Measurements from ENCODE around the gene CPEB4.

Gene CPEB4

DNA sequence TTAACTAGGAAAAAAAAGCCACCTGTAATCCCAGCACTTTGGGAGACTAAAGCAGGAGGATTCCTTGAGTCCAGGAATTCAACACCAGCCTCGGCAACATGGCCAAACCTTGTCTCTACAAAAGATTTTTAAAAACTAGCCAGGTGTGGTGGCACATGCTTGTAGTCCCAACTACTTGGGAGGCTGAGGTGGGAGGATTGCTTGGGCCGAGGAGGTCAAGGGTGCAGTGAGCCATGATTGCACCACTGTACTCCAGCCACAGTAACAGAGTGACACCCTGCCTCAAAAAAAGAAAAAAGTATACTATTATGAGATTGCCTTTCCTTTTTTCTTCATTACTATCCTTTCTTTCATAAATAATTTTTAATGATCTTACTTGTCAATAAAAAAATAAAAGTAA lies 45.8 kb downstream of the CPEB4 start:
- H3K4me1 ChIP-seq (ENCODE audit: control insufficient read depth in 1 of 2, insufficient read depth in 2 of 2, low read length in 2 of 2): no peaks in the 10 kb centered on the region
- no peak overlapping the region for H3K4me3 ChIP-seq (ENCODE audit: low read depth, low read length)
- no peak overlapping the region for H3K14ac ChIP-seq (ENCODE audit: low read length)
- H3K4ac ChIP-seq (ENCODE audit: low read depth, low read length): no peak overlapping the region
- H2AK5ac ChIP-seq (ENCODE audit: low read length): no peak overlapping the region
- H3K23ac ChIP-seq (ENCODE audit: low read length): no peak overlapping the region
- H2BK120ac ChIP-seq (ENCODE audit: insufficient read depth, low read length, poor library complexity): no peak overlapping the region
- H2BK12ac ChIP-seq (ENCODE audit: low read length): no peak overlapping the region
- H4K8ac ChIP-seq (ENCODE audit: low read depth, low read length): no peak overlapping the region
- no peak overlapping the region for H2BK5ac ChIP-seq (ENCODE audit: low read depth, low read length, poor library complexity)
- H4K91ac ChIP-seq (ENCODE audit: low read depth, low read length): no peak overlapping the region
- H3K9ac ChIP-seq (ENCODE audit: low read length): no peak overlapping the region
- H3K9me3 ChIP-seq (ENCODE audit: insufficient read depth, low read depth, low read length): no peaks in the 10 kb centered on the region
- no CpG with 5 or more reads among the region's 2 CpGs for WGBS (ENCODE audit: extremely low coverage, insufficient coverage, insufficient read length)
- no peak for DNase-seq
- H3K4me2 ChIP-seq (ENCODE audit: low read length): no peak overlapping the region
- H4K12ac ChIP-seq (ENCODE audit: low read depth, low read length): no peak overlapping the region
- H2AFZ ChIP-seq (ENCODE audit: insufficient read depth, low read length, poor library complexity): no peak overlapping the region
- no peak overlapping the region for H3K27ac ChIP-seq (ENCODE audit: low read depth, low read length)
- no peaks in the 10 kb centered on the region for H3K27me3 ChIP-seq (ENCODE audit: insufficient read depth, low read length)
- no peak overlapping the region for H3K18ac ChIP-seq (ENCODE audit: low read length)
- H3K79me1 ChIP-seq (ENCODE audit: low read length): no peaks in the 10 kb centered on the region
- no peaks in the 10 kb centered on the region for H3K79me2 ChIP-seq (ENCODE audit: control insufficient read depth, insufficient read depth, low read length, poor library complexity)
- H3K36me3 ChIP-seq (ENCODE audit: control insufficient read depth in 1 of 2, insufficient read depth in 2 of 2, low read length in 2 of 2): peaks cover 2 to 5% of the 10 kb centered on the region in 2 experiments

DNA sequence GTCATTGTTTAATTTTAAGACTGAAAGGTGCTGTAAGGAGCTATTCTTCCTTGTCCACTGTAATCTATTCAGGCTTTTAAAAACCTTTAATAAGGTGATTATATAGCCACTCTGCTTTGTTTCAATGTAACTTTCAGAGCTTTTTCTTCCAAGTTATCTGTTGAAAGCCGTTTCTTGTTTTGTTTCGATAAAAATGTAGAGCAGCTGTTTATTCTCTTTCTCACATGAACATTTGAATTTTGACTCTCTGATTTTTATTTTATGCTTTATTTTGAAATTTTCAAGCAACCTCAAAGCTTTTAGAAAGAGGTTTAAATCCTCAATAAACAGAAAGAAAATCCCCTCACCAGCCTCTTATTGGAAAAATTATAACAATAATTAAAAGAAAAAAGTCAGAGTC lies 47.2 kb downstream of the CPEB4 start:
- Histone ChIP-seq H2BK5ac (ENCODE audit: low read depth, low read length, poor library complexity) (no peak overlapping the region), H2BK12ac (ENCODE audit: low read length) (no peak overlapping the region), H2BK120ac (ENCODE audit: insufficient read depth, low read length, poor library complexity) (no peak overlapping the region), H2AK5ac (ENCODE audit: low read length) (no peak overlapping the region), H3K27ac (ENCODE audit: low read depth, low read length) (no peak overlapping the region), H3K36me3 (ENCODE audit: control insufficient read depth in 1 of 2, insufficient read depth in 2 of 2, low read length in 2 of 2) (peaks cover 2 to 3% of the 10 kb centered on the region in 2 experiments), H3K79me2 (ENCODE audit: control insufficient read depth, insufficient read depth, low read length, poor library complexity) (no peaks in the 10 kb centered on the region), H2AFZ (ENCODE audit: insufficient read depth, low read length, poor library complexity) (no peak overlapping the region), H4K8ac (ENCODE audit: low read depth, low read length) (no peak overlapping the region), H3K9me3 (ENCODE audit: insufficient read depth, low read depth, low read length) (no peaks in the 10 kb centered on the region), H3K18ac (ENCODE audit: low read length) (no peak overlapping the region), H3K4ac (ENCODE audit: low read depth, low read length) (no peak overlapping the region), H4K12ac (ENCODE audit: low read depth, low read length) (no peak overlapping the region), H3K4me3 (ENCODE audit: low read depth, low read length) (no peak overlapping the region), H3K9ac (ENCODE audit: low read length) (no peak overlapping the region), H3K79me1 (ENCODE audit: low read length) (no peaks in the 10 kb centered on the region), H4K91ac (ENCODE audit: low read depth, low read length) (no peak overlapping the region), H3K14ac (ENCODE audit: low read length) (no peak overlapping the region), H3K4me1 (ENCODE audit: control insufficient read depth in 1 of 2, insufficient read depth in 2 of 2, low read length in 2 of 2) (no peaks in the 10 kb centered on the region), H3K4me2 (ENCODE audit: low read length) (no peak overlapping the region), H3K27me3 (ENCODE audit: insufficient read depth, low read length) (no peaks in the 10 kb centered on the region), H3K23ac (ENCODE audit: low read length) (no peak overlapping the region)
- WGBS (ENCODE audit: extremely low coverage, insufficient coverage, insufficient read length): no CpG with 5 or more reads among the region's 2 CpGs
- DNase-seq: no peak

DNA sequence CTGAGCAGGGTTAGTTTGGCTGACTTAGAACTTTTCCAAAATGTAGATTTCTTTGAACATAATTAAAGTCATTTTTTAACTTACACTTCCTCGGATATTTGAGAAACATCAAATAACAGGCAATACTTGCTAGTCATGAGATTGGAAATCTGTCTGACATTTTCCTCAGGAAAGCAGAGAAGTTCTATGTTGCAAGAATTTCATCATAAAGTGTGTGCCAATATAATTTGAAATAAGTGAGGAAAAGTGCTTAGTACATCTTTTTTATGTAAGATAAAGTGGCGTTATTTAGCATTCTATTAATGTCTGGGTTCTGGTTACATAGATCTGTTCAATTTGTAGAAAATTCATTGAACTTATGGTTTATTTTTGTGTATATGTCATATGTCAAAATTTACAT lies 52.1 kb downstream of the CPEB4 start:
- Histone ChIP-seq H3K9me3 (ENCODE audit: insufficient read depth, low read depth, low read length) (no peaks in the 10 kb centered on the region), H3K4me3 (ENCODE audit: low read depth, low read length) (no peak overlapping the region), H3K27me3 (ENCODE audit: insufficient read depth, low read length) (no peaks in the 10 kb centered on the region), H3K4ac (ENCODE audit: low read depth, low read length) (no peak overlapping the region), H2AK5ac (ENCODE audit: low read length) (no peak overlapping the region), H3K18ac (ENCODE audit: low read length) (no peak overlapping the region), H4K8ac (ENCODE audit: low read depth, low read length) (no peak overlapping the region), H2BK5ac (ENCODE audit: low read depth, low read length, poor library complexity) (no peak overlapping the region), H3K27ac (ENCODE audit: low read depth, low read length) (no peak overlapping the region), H3K14ac (ENCODE audit: low read length) (no peak overlapping the region), H4K12ac (ENCODE audit: low read depth, low read length) (no peak overlapping the region), H2AFZ (ENCODE audit: insufficient read depth, low read length, poor library complexity) (no peak overlapping the region), H3K9ac (ENCODE audit: low read length) (no peak overlapping the region), H3K36me3 (ENCODE audit: control insufficient read depth in 1 of 2, insufficient read depth in 2 of 2, low read length in 2 of 2) (peaks cover 4 to 5% of the 10 kb centered on the region in 2 experiments), H3K79me1 (ENCODE audit: low read length) (no peaks in the 10 kb centered on the region), H2BK120ac (ENCODE audit: insufficient read depth, low read length, poor library complexity) (no peak overlapping the region), H3K4me2 (ENCODE audit: low read length) (no peak overlapping the region), H4K91ac (ENCODE audit: low read depth, low read length) (no peak overlapping the region), H3K4me1 (ENCODE audit: control insufficient read depth in 1 of 2, insufficient read depth in 2 of 2, low read length in 2 of 2) (peaks cover 0 to 3% of the 10 kb centered on the region in 2 experiments), H2BK12ac (ENCODE audit: low read length) (no peak overlapping the region), H3K79me2 (ENCODE audit: control insufficient read depth, insufficient read depth, low read length, poor library complexity) (no peaks in the 10 kb centered on the region), H3K23ac (ENCODE audit: low read length) (no peak overlapping the region)
- peak in 1 of 2 donors; percentile 21 for DNase-seq
- no CpG with 5 or more reads among the region's 2 CpGs for WGBS (ENCODE audit: extremely low coverage, insufficient coverage, insufficient read length)

DNA sequence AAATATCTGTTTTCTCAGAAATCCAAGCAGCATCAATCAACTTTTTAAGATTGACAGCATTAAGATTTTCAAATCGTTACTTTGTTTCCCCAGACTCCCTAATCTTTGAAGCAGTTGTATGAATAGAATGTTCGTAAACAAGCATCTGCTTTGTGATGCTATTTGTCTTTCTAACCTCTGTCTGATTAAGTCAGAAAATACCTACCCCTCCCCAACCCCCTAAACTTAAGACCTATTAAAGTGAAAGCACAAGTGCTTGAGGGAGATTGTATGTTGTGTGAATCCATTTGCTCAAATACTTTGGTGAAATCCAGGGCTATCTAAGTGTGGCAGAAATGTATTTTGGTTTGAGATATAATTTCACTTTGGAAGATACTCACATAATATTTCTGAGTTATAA lies 53.0 kb downstream of the CPEB4 start:
- Histone ChIP-seq H3K27ac (ENCODE audit: low read depth, low read length) (no peak overlapping the region), H3K4ac (ENCODE audit: low read depth, low read length) (no peak overlapping the region), H3K79me2 (ENCODE audit: control insufficient read depth, insufficient read depth, low read length, poor library complexity) (no peaks in the 10 kb centered on the region), H4K91ac (ENCODE audit: low read depth, low read length) (no peak overlapping the region), H4K12ac (ENCODE audit: low read depth, low read length) (no peak overlapping the region), H3K36me3 (ENCODE audit: control insufficient read depth in 1 of 2, insufficient read depth in 2 of 2, low read length in 2 of 2) (peaks cover 4 to 5% of the 10 kb centered on the region in 2 experiments), H3K4me1 (ENCODE audit: control insufficient read depth in 1 of 2, insufficient read depth in 2 of 2, low read length in 2 of 2) (peaks cover 0 to 3% of the 10 kb centered on the region in 2 experiments), H3K79me1 (ENCODE audit: low read length) (no peaks in the 10 kb centered on the region), H2AK5ac (ENCODE audit: low read length) (no peak overlapping the region), H2AFZ (ENCODE audit: insufficient read depth, low read length, poor library complexity) (no peak overlapping the region), H2BK5ac (ENCODE audit: low read depth, low read length, poor library complexity) (no peak overlapping the region), H2BK12ac (ENCODE audit: low read length) (no peak overlapping the region), H3K4me3 (ENCODE audit: low read depth, low read length) (no peak overlapping the region), H3K9ac (ENCODE audit: low read length) (no peak overlapping the region), H3K4me2 (ENCODE audit: low read length) (no peak overlapping the region), H3K18ac (ENCODE audit: low read length) (no peak overlapping the region), H3K27me3 (ENCODE audit: insufficient read depth, low read length) (no peaks in the 10 kb centered on the region), H3K23ac (ENCODE audit: low read length) (no peak overlapping the region), H4K8ac (ENCODE audit: low read depth, low read length) (no peak overlapping the region), H3K9me3 (ENCODE audit: insufficient read depth, low read depth, low read length) (no peaks in the 10 kb centered on the region), H3K14ac (ENCODE audit: low read length) (no peak overlapping the region), H2BK120ac (ENCODE audit: insufficient read depth, low read length, poor library complexity) (no peak overlapping the region)
- no peak for DNase-seq
- WGBS (ENCODE audit: extremely low coverage, insufficient coverage, insufficient read length): no CpG with 5 or more reads among the region's 2 CpGs
